H4 (cell line): ENCODE measurements around the gene CUL3. TPM values are rescaled to one million over a fixed set of nuclear protein-coding genes. Genes with fewer than 3 reads are reported as not detected.

Source experiments
- DNase-seq: peaks from one replicate; pipeline ENCODE4 v3.0.0-alpha.2; 2015; ENCODE audit warnings: low spot score
- total RNA-seq: library from RNA; depleted of rRNA; stranded (reverse); fragments of >200 nt; shearing (Covaris generic); gene quantifications from 2 replicates; pipeline ENCODE4 v1.2.3, GENCODE V29; 2014

Gene CUL3
- total RNA-seq, 1 experiment from 2014 or later = 76.7 TPM

DNA sequence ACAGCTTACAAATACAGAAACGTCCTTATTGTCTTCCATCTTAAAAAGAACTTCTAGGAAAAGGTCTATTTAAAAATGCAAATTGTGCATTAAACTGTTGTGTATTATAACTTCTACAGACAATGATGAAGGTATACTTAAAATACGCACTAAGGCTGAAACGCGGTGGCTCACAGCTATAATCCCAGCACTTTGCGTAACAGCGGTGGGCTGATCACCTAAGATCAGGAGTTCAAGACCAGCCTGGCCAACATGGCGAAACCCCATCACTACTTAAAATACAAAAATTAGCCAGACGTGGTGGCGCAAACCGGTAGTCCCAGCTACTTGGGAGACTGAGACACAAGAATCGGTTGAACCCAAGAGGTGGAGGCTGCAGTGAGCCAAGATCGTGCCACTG, 4.9 kb downstream of the CUL3 start:
- DNase-seq = no peak

DNA sequence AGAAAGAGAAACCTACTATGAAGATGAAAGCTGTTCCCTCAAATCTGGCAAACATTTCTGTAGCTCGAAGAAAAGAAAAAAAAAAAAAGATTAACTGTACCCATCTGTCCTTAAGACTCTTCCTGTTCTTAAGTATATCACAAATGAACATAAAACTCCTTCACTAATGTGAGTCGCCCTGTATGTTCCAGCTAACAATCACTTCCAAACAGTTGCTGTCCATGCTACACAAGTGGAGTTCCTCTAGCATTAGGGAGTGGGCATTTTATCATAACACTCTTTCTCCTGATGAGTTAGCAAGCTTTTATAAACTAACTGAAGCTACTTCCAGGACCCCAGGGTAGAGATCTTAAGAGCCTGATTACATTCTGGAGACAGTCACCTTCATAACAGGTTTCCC, 5.8 kb downstream of the CUL3 start:
- DNase-seq = no peak

DNA sequence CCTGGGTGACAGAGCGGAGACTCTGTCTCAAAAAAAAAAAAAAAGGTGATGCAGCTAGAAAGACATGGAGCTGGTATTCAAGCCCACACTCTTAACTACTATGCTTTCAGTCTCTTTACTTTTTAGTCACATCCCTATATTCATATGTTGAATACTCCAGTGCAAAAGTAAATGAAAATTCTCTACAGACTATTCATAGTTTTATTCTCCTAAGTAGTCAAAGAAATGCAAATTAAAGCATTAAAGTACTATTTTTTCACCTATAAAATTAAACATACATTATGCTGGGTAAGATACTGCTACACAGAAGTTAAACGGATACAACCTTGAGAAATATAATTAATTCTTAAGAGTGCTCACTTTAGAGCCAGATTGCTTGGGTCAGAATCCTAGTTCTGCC, 7.6 kb downstream of the CUL3 start:
- no peak for DNase-seq

DNA sequence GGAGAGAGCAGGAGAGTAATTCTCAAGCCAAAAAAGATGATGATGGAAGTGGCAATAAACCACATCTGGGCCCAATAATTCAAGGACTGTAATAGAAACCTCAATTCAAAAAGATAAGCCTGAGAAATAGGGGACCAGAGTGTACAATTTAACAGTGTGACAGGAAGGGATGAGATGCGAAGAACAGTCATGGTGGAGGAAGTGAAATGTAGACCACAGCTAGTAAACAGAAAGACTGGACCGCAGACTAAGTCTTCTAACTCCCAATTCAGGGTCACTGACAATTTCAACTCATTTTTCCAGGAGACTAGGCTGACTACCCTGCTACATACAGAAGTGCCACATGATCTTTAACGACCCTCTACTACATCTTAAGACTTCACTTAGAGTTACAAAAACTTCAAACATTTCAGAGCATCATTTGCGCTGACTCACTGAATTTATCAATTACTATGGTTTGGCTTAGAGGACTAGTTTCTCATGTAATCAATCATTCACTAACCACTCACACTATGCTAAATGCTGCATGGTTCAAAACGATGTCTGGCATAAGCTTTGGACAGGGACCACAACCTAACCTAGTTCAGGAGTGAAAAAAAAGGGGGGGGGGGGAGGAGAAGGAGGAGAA, 9.0 kb downstream of the CUL3 start:
- DNase-seq = no peak

DNA sequence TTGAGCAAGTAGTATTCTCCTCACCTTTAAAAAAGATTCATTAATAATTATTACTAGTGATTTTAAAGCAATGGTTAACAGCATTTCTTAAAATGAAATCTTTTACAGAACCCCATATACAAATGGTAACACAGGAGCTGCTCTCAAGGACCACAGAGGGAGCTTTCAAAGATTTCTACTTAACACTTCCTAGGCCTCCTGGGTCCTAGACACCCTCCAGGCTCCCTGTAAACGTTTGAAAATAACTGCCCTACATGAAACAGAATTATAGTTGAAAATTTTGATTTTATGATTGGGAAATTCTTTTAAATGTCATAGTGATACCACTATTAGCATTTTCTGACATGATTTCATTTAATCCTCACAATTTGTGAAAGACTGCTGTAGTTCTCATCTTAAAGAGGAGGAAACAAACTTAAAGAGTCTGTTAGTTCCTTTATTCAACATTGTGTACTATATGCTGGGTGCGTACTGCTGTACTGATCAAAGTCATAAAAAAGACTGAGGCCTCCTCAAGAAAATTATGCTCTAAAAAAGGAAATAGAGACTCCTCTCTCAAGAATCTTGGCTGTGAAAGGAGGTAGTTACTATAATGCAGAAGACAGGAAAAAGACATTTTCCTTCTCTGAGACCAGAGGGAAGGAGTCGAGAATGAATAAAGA, 10.6 kb downstream of the CUL3 start:
- no peak for DNase-seq

DNA sequence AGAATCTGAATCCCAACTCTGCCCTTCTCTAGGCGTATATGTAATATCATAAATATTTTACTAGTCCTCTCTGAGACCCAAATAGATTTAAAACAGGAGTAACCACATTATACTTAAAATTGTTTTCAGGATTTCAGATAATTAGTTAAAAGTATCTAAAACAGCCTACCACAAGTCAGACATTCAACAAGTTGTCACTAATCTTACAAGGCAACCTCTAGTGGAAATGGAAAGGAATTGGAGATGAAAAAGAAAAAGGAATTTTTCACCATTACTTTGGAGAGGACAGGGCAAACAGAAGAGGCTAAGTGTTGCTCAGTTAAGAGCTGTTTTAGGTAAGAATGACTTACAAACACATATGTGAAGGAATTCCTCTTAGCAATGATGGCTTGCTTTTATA, 11.4 kb downstream of the CUL3 start:
- no peak for DNase-seq

DNA sequence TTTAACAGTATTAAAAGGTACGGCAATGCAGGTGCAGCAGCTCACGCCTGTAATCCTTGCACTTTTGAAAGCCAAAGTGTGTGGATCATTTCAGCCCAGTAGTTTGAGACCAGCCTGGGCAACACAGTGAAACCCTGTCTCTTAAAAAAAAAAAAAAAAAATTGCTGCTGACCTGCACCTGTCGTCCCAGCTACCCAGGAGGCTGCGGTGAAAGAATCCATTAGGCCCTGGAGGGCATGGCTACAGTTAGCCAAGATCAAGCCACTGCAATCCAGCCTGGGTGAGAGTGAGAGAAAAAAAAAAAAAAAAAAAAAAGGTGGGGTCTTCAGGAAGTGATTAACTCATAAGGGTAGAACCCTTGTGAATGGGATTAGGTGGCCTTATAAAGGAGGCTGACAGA, 12.8 kb downstream of the CUL3 start:
- no peak for DNase-seq

DNA sequence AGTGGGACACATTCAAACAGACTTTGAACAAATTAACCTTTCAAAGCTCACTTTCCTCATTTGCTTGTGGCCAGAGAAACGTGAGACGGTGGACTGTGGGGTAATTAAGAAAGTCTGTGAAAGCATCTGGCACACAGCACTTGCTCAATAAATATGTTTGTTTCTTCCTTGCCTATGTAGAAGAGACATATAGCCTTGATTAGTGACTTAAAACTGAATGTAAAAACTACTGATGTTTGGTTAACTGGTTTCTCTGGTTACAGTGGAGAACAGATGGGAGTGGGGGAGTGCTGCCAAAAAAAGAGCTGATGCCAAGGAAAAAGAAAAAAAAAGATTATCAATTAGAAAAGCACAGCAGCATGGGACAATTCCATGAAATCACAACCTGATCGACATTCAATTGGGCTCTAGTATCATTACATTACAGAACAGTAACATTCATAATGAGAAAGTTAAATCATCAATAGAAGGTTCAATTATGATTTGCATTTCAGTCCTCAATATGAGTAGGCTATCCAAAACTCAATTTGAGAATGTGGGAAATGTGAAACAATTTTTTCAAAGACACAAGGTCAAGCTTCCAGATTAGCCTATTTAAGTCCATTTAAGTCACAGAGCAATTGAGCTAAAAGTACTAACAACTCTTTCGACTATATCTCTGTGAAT, 14.7 kb downstream of the CUL3 start:
- no peak for DNase-seq

DNA sequence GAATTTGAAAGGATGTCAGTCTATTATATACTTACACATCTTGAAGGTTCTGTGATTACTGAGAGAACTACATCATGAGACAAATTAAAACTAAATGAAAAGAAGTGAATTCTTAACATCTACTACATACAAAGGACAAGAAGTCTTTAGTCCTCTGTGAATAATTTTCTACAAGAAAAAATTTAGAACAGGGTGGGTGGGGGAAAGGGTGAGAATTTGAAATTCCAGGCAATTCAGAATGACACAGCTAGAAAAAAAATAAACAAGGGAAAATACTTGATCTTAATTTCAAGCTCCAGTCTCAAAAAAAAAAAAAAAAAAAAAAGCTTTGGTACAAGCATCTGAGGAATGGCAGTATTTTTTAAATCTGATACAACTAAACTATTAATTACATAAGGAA, 15.5 kb downstream of the CUL3 start:
- no peak for DNase-seq

DNA sequence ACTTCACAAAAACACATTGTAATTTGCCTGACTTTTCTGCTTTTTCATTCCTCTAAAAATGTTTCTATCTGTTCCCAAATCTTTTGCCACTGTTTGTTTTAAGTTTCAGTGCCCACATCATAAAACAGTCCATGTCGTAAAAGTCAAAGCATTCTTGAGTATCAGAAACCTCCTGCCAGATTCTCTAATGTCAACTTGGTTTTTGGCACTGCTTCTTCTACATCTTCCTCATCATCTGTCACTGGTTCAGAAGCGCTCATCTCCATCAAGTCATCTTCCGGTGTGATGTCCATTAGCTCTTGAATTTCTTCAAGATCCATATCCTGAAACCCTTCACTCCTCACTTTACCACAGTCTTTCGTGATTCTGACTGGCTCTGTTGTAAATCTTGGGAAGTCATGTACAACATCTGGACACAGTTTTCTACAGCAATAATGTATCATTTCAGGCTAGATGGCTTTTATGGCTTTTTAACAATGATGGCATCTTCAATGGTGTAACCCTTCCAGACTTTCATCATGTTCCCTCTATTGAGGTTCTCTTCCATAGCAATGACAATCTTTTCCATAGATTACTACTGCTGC, 19.6 kb downstream of the CUL3 start:
- no peak for DNase-seq

DNA sequence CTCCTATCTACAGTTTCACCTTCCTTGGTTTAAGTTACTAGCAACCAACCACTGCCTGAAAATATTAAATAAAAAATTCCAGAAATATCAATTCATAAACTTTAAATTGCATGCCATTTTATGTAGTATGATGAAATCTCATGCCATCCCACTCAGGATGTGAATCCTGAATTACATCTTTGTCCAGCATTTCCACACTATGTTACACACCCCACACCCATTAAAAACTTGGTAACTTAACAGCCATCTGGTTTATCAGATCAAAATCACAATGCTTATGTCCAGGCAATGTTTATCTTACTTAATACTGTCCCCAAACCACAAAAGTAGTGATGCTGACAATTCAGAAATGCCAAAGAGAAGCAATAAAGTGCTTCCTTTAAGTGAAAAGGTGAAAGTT, 21.6 kb downstream of the CUL3 start:
- DNase-seq = peak; percentile 16

DNA sequence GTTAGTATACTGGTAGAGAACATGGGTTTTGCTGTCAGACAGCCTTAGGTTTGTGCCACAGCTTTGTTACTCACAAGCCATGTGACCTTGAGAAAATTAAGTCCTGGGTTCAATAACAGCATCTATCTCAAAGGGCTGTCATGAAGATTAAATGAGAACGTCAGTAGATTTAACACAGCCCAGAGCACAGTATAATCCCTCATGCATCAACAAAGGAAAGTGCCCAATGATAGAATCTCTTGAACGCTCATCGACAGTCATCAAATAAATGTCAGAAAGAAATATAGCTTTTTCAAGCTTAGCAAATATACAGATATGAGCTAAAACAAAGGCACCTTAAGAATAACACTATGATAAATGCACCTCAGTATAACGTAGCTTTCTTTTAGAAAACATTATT, 22.3 kb downstream of the CUL3 start:
- DNase-seq = no peak

DNA sequence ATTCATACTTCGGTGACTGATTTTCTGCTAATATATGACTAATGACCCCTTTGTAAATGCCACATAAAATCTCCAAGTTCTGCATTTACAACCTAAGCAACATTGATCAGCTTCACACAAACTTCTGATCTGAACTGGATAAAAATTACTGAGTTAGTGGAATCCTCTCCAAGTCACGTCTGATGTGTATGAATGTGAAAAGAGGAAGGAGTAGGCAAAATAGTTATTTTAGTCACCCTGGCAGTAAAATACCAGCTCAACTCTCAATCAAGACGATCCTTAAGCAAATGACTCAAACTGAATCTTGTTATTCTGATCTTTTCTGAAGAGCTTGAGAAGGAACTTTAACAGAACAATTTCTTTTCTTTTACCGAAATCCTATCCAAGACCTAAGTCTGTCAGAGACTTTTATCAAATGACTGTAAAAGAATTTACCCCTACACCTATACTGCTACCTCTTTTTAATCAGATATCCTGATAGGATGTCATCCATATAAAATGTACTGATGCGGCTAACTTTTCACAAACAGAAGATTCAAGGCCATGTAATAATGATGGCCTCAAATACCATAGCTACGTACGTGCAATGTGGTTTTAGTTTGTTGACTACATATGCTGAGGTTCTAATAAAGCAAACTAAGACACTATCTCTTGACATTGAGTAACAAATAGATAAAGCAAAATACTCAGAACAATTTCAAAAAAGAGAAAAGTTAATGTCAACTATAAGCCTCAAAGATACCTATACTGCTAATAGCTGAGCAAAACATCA, 23.7 kb downstream of the CUL3 start:
- no peak for DNase-seq

DNA sequence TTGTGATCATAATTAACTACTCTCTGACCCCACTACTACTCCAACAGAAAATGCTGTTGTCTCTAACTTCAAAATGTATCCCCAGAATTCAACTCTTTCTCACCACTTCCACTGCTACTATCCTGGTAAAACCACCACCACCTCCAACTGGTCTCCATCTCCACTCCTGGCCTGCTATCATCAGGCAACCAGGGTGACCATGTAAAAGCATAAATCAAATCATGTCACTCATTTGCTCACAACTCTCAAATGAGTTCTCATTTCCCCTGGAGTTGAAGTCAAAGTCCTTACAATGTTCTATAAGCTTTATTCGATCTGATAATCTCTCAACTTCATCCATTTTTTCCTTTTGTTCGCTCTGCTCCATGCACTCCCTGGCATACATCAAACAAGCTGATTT, 24.6 kb downstream of the CUL3 start:
- DNase-seq = no peak

DNA sequence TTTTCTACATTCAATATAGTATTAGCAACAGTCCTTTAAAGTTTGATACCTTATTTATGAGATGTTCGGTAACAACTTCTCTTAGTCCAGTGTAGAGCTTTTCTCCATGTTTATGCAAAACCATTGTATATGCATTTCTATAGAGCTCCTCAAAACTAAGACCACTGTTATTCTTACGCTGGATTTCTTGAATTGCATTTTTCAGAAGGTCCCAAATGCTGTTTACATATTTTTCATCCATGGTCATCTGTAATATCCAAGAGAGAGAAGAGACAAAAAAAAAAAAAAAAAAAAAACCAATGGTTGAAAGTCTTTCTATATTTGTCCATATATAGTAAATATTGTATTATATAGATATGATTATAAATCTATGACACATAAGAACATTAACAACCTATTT, 27.6 kb downstream of the CUL3 start:
- DNase-seq = no peak

DNA sequence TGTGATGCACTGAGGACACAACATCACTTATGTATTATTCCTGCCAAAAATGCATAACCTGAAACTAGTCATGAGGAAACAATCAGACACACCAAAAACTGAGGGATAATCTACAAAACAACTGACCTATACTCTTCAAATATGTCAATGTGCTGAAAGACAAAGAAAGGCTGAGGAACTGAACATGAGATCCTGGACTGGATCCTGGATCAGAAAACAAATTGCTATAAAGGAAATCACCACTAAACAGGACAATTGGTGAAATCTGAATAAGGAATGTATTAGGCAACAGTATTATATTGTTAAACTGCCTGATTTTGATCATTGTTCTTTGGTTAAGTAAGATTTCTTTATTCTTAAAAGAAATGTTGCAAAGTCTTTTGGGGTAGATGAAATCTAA, 28.8 kb downstream of the CUL3 start:
- DNase-seq = no peak

DNA sequence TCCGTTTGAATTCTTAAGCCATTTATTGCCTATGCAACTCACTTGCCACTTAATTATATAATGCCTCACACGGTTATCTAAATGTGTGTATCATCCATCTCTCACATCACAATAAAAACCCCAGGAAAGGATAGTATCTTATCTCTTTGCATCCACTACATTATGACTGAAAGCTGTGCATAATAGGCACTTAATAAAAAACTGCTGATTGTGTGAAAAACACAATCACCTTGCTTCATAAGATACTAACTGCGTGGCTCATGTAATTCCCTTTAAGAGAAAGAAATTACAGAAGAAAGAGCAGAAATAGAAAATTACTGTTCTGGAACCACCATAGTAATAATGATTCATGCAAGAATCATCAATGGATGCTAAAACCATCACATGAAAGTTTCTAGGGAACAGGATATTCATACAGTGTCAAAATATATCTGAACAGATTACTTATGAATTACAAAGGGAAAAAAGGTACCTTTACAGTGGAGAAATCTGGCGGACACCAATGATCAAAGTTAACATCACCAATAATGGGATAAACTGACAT, 29.3 kb downstream of the CUL3 start:
- DNase-seq = no peak

DNA sequence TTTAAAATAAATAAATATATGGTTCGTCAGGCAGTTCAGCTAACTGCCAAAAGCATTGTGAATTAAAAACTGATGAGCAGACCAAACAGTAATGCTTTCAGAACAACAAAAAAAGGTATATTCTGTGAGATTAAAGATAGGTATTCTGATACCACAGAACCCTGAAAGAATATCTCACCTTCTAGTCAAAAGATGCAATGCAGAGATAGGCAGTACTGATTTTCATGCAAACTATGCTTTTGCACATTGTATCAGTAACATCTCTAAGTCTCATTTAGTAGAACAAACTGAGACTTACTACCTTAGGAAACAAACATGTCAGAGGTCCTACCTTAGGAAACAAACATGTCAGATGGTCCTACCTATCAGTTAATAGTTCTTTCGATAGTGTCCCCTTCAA, 32.4 kb downstream of the CUL3 start:
- no peak for DNase-seq

DNA sequence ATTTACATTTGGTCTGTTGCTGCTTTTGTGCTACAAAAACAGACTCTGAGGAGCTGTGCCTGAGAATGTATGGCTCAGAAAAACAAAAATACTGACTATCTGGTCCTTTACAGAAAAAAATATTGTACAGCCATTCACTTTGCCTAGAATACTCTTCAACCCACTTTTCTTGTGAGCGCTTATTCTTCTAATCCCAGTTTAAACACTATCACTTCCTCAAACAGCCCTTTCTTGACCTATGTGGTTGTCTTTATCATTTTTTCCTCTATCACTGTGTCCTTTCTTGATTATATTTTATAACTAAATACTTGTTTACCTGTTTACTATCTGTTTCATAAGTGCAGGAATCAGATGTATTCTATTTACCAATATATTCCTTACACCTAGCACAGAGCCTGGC, 33.5 kb downstream of the CUL3 start:
- no peak for DNase-seq

DNA sequence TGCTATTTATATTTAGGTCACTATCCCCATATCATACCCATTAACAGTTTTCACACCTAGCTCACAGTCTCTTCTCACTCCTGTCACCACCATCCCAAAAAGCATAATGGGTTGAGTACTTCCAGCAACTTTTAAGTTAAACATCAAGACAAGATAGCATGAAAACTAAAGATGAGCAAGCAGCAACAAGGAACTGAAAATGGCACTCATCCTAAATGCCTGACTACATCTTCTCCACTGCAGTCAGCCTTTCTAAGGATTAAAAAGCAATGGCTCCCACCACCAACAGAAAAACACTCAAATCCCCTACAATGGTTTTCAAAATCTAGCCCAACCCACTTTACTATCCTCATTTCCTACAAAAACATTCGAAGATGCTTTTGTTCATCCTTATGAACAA, 38.2 kb downstream of the CUL3 start:
- no peak for DNase-seq

DNA sequence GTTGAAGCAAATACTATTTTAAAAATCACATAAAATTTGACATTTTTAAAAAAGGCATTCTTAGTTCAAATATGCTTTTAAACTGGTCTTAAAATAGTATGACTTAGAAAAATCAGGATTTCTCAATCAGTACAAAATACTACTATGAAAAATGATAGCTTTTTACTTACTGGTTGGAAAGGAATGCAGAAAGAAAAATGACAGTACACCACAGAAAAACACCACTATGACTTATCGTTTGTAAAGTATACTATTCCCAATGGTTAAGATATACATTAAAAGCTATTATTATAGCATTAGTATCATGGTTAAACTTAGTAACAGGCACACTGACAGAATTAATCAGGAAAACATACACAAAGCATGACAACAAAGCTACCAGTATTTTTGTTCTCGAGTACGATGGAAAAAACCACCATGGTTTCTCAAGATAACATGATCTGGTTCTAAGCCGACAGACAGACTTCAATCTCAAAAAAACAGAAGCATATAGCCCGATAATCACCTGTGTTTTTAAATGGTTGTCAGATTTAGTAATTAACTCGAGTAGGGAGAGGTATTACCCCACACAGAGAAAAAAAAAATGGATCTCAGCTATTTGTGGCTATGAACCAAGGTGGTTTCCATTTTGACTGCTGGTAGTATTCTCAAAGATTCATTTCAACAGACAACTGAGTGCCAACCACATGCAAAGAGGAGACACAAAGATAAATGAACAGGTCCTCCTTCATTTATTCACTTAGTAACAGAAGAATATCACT, 39.1 kb downstream of the CUL3 start:
- no peak for DNase-seq
